ENCODE measurements around the gene COASY.

Gene COASY

GRCh38 chr17:42561897-42562387 lies at the start of gene COASY:
Gene COASY, plus strand, starts transcription at chr17:42562148. Its CDS starts 475 bp downstream, at chr17:42562623.
- peak; percentile 89 to 93 for DNase-seq (ENCODE audit: low read depth in 2 of 2)

- DNase-seq (ENCODE audit: low read depth in 2 of 2): no peak
Observed at GRCh38 chr17:42512246-42512645, 49.7 kb upstream of the COASY start.

- DNase-seq (ENCODE audit: low read depth in 2 of 2): no peak
Observed at GRCh38 chr17:42512733-42513251, 49.2 kb upstream of the COASY start.

GRCh38 chr17:42513686-42514085 lies 48.3 kb upstream of the COASY start:
- no peak for DNase-seq (ENCODE audit: low read depth in 2 of 2)

GRCh38 chr17:42514279-42514678 lies 47.7 kb upstream of the COASY start:
- DNase-seq (ENCODE audit: low read depth in 2 of 2): no peak

GRCh38 chr17:42514867-42515266 lies 47.1 kb upstream of the COASY start:
- DNase-seq (ENCODE audit: low read depth in 2 of 2): no peak

- DNase-seq (ENCODE audit: low read depth in 2 of 2): peak; percentile 69 to 87
Observed at GRCh38 chr17:42517516-42517915, 44.4 kb upstream of the COASY start.

- DNase-seq (ENCODE audit: low read depth in 2 of 2): no peak
Observed at GRCh38 chr17:42518046-42518754, 43.7 kb upstream of the COASY start.

GRCh38 chr17:42518755-42519545 lies 43.0 kb upstream of the COASY start:
- DNase-seq (ENCODE audit: low read depth in 2 of 2): no peak

- DNase-seq (ENCODE audit: low read depth in 2 of 2): no peak
Observed at GRCh38 chr17:42519546-42520491, 42.1 kb upstream of the COASY start.

- DNase-seq (ENCODE audit: low read depth in 2 of 2): no peak
Observed at GRCh38 chr17:42520540-42520951, 41.4 kb upstream of the COASY start.

- DNase-seq (ENCODE audit: low read depth in 2 of 2): no peak
Observed at GRCh38 chr17:42521036-42521435, 40.9 kb upstream of the COASY start.

GRCh38 chr17:42521666-42522262 lies 40.2 kb upstream of the COASY start:
- no peak for DNase-seq (ENCODE audit: low read depth in 2 of 2)

GRCh38 chr17:42522263-42522790 lies 39.6 kb upstream of the COASY start:
- DNase-seq (ENCODE audit: low read depth in 2 of 2): no peak

GRCh38 chr17:42522798-42523278 lies 39.1 kb upstream of the COASY start:
- DNase-seq (ENCODE audit: low read depth in 2 of 2): no peak

- no peak for DNase-seq (ENCODE audit: low read depth in 2 of 2)
Observed at GRCh38 chr17:42525221-42525620, 36.7 kb upstream of the COASY start.

GRCh38 chr17:42526031-42526444 lies 35.9 kb upstream of the COASY start:
- DNase-seq (ENCODE audit: low read depth in 2 of 2): no peak

GRCh38 chr17:42527932-42528331 lies 34.0 kb upstream of the COASY start:
- DNase-seq (ENCODE audit: low read depth in 2 of 2): no peak

GRCh38 chr17:42529061-42529460 lies 32.9 kb upstream of the COASY start:
- DNase-seq (ENCODE audit: low read depth in 2 of 2): no peak

- no peak for DNase-seq (ENCODE audit: low read depth in 2 of 2)
Observed at GRCh38 chr17:42530952-42531454, 30.9 kb upstream of the COASY start.

Measured in stimulated activated CD4-positive, alpha-beta T cell treated with anti-CD3 and anti-CD28 coated beads, Interleukin-4, amount 100 ng/mL, for 48 hours (primary cell).